OCI-LY1 (cell line): ENCODE data around the gene VTI1B.

ENCODE experiments used
- H2AFZ ChIP-seq: fragments of 200-600 bp; sonication (generic), shearing (Covaris generic); 2 replicates; pipeline ENCODE4 v1.6.0; 2014; ENCODE audit warnings: antibody characterized with exemption, mild to moderate bottlenecking, low read length
- H3F3A ChIP-seq: fragments of 200-600 bp; sonication (generic), shearing (Covaris generic); 2 replicates; pipeline ENCODE4 v1.6.0; 2014; ENCODE audit warnings: mild to moderate bottlenecking, antibody characterized with exemption, low read length, moderate library complexity; ENCODE audit not compliant: insufficient read depth
- H3K27ac ChIP-seq: fragments of 200-600 bp; sonication (generic); 2 replicates; pipeline ENCODE4 v1.5.1; 2014; ENCODE audit warnings: low read length, mixed run types, mild to moderate bottlenecking, low read depth; ENCODE audit not compliant: poor library complexity, severe bottlenecking
- H3K27me3 ChIP-seq: fragments of 200-600 bp; sonication (generic); 2 replicates; pipeline ENCODE4 v1.6.0; 2014; ENCODE audit warnings: antibody characterized with exemption, mild to moderate bottlenecking, low read length, moderate library complexity; ENCODE audit not compliant: insufficient read depth
- H3K36me3 ChIP-seq: fragments of 200-600 bp; sonication (generic); 2 replicates; pipeline ENCODE4 v1.6.1; 2014; ENCODE audit warnings: mild to moderate bottlenecking, antibody characterized with exemption, low read length, moderate library complexity, mixed read lengths; ENCODE audit not compliant: insufficient read depth
- H3K4me1 ChIP-seq: fragments of 200-600 bp; sonication (generic); 2 replicates; pipeline ENCODE4 v1.5.1; 2014; ENCODE audit warnings: mild to moderate bottlenecking, low read length, moderate library complexity; ENCODE audit not compliant: insufficient read depth, severe bottlenecking
- H3K4me2 ChIP-seq: fragments of 200-600 bp; sonication (generic), shearing (Covaris generic); 2 replicates; pipeline ENCODE4 v1.6.1; 2014; ENCODE audit warnings: low read length
- H3K4me3 ChIP-seq: fragments of 200-600 bp; sonication (generic); 2 replicates; pipeline ENCODE4 v1.5.1; 2014; ENCODE audit warnings: low read length, low read depth, mild to moderate bottlenecking, mixed read lengths; ENCODE audit not compliant: poor library complexity, severe bottlenecking
- H3K79me2 ChIP-seq: fragments of 200-600 bp; shearing (Covaris generic); 2 replicates; pipeline ENCODE4 v1.6.1; 2016; ENCODE audit warnings: mixed run types, low read length, mixed read lengths; ENCODE audit not compliant: insufficient read depth
- H3K9ac ChIP-seq: fragments of 200-600 bp; sonication (generic), shearing (Covaris generic); 2 replicates; pipeline ENCODE4 v1.6.1; 2014; ENCODE audit warnings: mild to moderate bottlenecking, low read length, mixed read lengths
- H3K9me2 ChIP-seq: fragments of 200-600 bp; sonication (generic), shearing (Covaris generic); 2 replicates; pipeline ENCODE4 v1.6.1; 2014; ENCODE audit warnings: low read depth, mild to moderate bottlenecking, low read length, mixed read lengths
- H3K9me3 ChIP-seq: fragments of 200-600 bp; shearing (Covaris generic); 2 replicates; pipeline ENCODE4 v1.6.1; 2014; ENCODE audit warnings: low read length, mixed read lengths
- H4K20me1 ChIP-seq: fragments of 200-600 bp; sonication (generic), shearing (Covaris generic); 2 replicates; pipeline ENCODE4 v1.6.0; 2016; ENCODE audit warnings: mild to moderate bottlenecking, low read length; ENCODE audit not compliant: insufficient read depth
- CTCF ChIP-seq: fragments of 200-600 bp; sonication (generic), shearing (Covaris generic); IDR thresholded peaks from 2 replicates; pipeline ENCODE4 v1.5.1; 2017; ENCODE audit warnings: mild to moderate bottlenecking, antibody characterized with exemption, low read length, moderate library complexity, mixed read lengths
- EZH2 ChIP-seq: fragments of 200-600 bp; sonication (generic), shearing (Covaris generic); IDR thresholded peaks from 2 replicates; pipeline ENCODE4 v1.8.0; 2017; ENCODE audit warnings: borderline replicate concordance, mixed run types, mild to moderate bottlenecking, antibody characterized with exemption, low read length, moderate library complexity, mixed read lengths

Gene VTI1B, protein sequence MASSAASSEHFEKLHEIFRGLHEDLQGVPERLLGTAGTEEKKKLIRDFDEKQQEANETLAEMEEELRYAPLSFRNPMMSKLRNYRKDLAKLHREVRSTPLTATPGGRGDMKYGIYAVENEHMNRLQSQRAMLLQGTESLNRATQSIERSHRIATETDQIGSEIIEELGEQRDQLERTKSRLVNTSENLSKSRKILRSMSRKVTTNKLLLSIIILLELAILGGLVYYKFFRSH

DNA sequence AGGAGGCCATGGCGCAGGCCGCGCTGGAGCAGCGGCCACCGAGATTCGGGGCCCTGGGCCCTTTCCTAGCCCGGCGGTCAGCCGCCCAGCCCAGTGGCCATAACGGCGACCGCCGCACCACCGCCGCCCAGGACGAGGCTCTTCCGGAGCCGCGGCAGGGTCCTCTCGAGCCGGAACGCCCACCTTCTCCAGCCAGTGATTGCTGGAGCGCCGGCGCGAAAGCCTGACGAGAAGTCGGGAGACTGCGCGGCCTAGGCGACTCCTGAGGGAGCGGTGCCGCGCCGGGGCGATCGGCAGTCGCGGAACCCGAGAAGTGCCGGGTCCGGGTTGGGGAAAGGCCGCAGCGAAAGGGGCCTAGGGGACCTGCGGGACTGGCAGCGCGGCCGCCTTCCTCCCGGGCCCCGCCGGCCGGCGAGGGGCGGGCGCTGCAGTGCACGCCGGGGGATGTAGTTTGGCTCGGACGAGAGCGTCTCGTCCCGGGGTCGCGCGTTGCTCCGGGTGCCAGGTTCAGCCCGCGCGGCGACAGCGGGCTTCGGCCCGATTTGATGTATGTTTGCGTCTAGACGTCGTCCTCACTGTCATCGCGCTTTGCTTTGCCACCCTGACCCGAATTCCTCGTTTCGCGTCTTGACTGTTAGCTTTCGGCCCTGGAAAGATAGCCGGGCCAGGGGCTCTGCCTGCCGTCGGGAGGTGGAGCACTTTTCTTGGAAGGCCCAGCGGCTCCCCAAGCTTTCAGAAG, at the start of gene VTI1B:
TSS of gene VTI1B (minus strand) at position 153 of the 739 bp plus-strand sequence. CDS start at position 10, 143 bp downstream.
- peak within 1 kb of the TSS; percentile 84 for H3K9ac ChIP-seq
- H3K9me3 ChIP-seq, result no peaks in the 10 kb centered on the region
- H3F3A ChIP-seq, result no peaks in the 10 kb centered on the region; the same call in 1 of the 2 replicates
- peaks cover 29% of the 10 kb centered on the region for H3K79me2 ChIP-seq
- H3K27ac ChIP-seq, result peak within 1 kb of the TSS; percentile 44
- no peaks in the 10 kb centered on the region for H3K27me3 ChIP-seq
- peaks cover 29% of the 10 kb centered on the region for H3K4me1 ChIP-seq
- H3K36me3 ChIP-seq, result peaks cover 30% of the 10 kb centered on the region
- peak within 1 kb of the TSS; percentile 81 for H3K4me3 ChIP-seq
- H4K20me1 ChIP-seq, result 0 out of 2 replicates have a peak, but pooled peaks cover 3% of the 10 kb centered on the region
- H2AFZ ChIP-seq, result 0 out of 2 replicates have a peak within 1 kb of the TSS, but pooled peaks have one; percentile 8
- H3K4me2 ChIP-seq, result peak within 1 kb of the TSS; percentile 99
- TF ChIP-seq CTCF, result peak; percentile 18; the same call in 1 of the 2 replicates
- TF ChIP-seq EZH2, result no peak
- H3K9me2 ChIP-seq, result no peaks in the 10 kb centered on the region

DNA sequence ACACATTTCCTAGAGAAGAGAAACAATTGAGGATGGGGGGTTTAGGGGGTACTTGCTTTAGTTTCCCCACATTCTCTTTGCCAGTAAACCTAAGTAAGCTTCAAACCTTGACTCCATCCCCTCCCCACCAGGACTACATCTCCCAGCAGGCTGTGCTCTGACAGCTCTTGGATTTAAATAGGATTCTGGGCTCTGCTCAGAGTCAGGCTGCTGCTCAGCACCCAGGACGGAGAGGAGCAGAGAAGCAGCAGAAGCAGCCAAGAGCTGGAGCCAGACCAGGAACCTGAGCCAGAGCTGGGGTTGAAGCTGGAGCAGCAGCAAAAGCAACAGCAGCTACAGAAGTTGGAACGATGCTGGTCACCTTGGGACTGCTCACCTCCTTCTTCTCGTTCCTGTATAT, 47.9 kb upstream of the VTI1B start:
- Histone ChIP-seq H3K79me2 (no peaks in the 10 kb centered on the region), H3K9me3 (no peaks in the 10 kb centered on the region), H3K4me1 (no peaks in the 10 kb centered on the region), H3F3A (no peaks in the 10 kb centered on the region), H3K4me2 (no peak overlapping the region), H3K4me3 (no peak overlapping the region), H3K27me3 (peaks cover 14% of the 10 kb centered on the region; the same call in 1 of the 2 replicates), H3K27ac (no peak overlapping the region), H4K20me1 (no peaks in the 10 kb centered on the region), H3K9ac (no peak overlapping the region), H2AFZ (no peak overlapping the region), H3K9me2 (no peaks in the 10 kb centered on the region), H3K36me3 (no peaks in the 10 kb centered on the region)
- TF ChIP-seq CTCF, result no peak
- TF ChIP-seq EZH2, result no peak

DNA sequence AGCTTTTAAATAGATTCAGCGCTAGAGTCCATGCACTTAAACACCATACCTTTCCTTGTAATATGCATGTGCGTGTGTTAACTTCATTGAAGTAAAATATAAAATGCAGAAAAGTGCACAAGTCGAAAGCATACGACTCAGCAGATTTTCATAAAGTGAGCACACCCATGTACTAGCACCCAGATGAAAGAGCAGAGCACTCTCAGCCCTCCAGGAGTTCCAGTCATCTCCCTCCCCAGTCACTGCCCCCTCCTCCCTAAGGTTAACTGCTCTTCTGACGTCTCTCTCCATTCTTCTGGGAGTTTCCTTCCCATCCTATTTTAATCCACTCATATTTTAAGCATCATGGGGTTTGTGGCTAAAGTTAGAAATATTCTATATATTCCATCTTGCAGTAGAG, 47.4 kb upstream of the VTI1B start:
- Histone ChIP-seq H2AFZ (no peak overlapping the region), H3K27me3 (peaks cover 14% of the 10 kb centered on the region; the same call in 1 of the 2 replicates), H3K36me3 (no peaks in the 10 kb centered on the region), H3K9me3 (no peaks in the 10 kb centered on the region), H3K4me1 (no peaks in the 10 kb centered on the region), H3K4me2 (no peak overlapping the region), H3K4me3 (no peak overlapping the region), H3K9ac (no peak overlapping the region), H3K79me2 (no peaks in the 10 kb centered on the region), H4K20me1 (no peaks in the 10 kb centered on the region), H3F3A (no peaks in the 10 kb centered on the region), H3K9me2 (no peaks in the 10 kb centered on the region), H3K27ac (no peak overlapping the region)
- TF ChIP-seq CTCF (no peak), EZH2 (no peak)
